CD4-positive, alpha-beta T cell treated with Interleukin-6 for 4 hours (primary cell): ENCODE measurements around the gene TMEM86B.

ENCODE experiments used
- DNase-seq: peaks from one replicate; pipeline ENCODE4 v3.0.0-alpha.2; 2020; ENCODE audit warnings: mixed read lengths

Gene TMEM86B

GRCh38 chr19:55228403-55229031 is at the start of gene TMEM86B:
Gene TMEM86B (minus strand): TSS chr19:55228763. CDS start chr19:55228741, 22 bp downstream.
- DNase-seq = no peak

GRCh38 chr19:55277494-55277893 is 48.9 kb upstream of the TMEM86B start:
- no peak for DNase-seq

- no peak for DNase-seq
Observed at GRCh38 chr19:55276720-55277430, 48.3 kb upstream of the TMEM86B start.

GRCh38 chr19:55275851-55276719 is 47.5 kb upstream of the TMEM86B start:
- no peak for DNase-seq

- no peak for DNase-seq
Observed at GRCh38 chr19:55273978-55274707, 45.6 kb upstream of the TMEM86B start.

- no peak for DNase-seq
Observed at GRCh38 chr19:55272142-55272541, 43.6 kb upstream of the TMEM86B start.

- DNase-seq = no peak
Observed at GRCh38 chr19:55270172-55270942, 41.8 kb upstream of the TMEM86B start.

GRCh38 chr19:55269299-55269698 is 40.7 kb upstream of the TMEM86B start:
- no peak for DNase-seq

GRCh38 chr19:55266840-55267239 is 38.3 kb upstream of the TMEM86B start:
- DNase-seq = no peak

- no peak for DNase-seq
Observed at GRCh38 chr19:55266404-55266803, 37.8 kb upstream of the TMEM86B start.

GRCh38 chr19:55265723-55266386 is 37.3 kb upstream of the TMEM86B start:
- no peak for DNase-seq

- DNase-seq = no peak
Observed at GRCh38 chr19:55265173-55265572, 36.6 kb upstream of the TMEM86B start.

- DNase-seq = no peak
Observed at GRCh38 chr19:55264531-55264930, 36.0 kb upstream of the TMEM86B start.

GRCh38 chr19:55262359-55262758 is 33.8 kb upstream of the TMEM86B start:
- no peak for DNase-seq

GRCh38 chr19:55261671-55262126 is 33.1 kb upstream of the TMEM86B start:
- no peak for DNase-seq

GRCh38 chr19:55259540-55260210 is 31.1 kb upstream of the TMEM86B start:
- no peak for DNase-seq

- peak; percentile 96 for DNase-seq
Observed at GRCh38 chr19:55258828-55259539, 30.4 kb upstream of the TMEM86B start, which contains the start of gene PPP6R1. Gene PPP6R1 (minus strand): TSS chr19:55259017. CDS start chr19:55247103, 11,914 bp downstream.

GRCh38 chr19:55258476-55258827 is 29.9 kb upstream of the TMEM86B start:
- DNase-seq = peak; percentile 58

- peak; percentile 23 for DNase-seq
Observed at GRCh38 chr19:55257461-55258420, 29.2 kb upstream of the TMEM86B start.
